ENCODE measurements around the gene PIM2. TPM values are rescaled to one million over a fixed set of nuclear protein-coding genes. Genes with fewer than 3 reads are reported as not detected.

PIM2 gene
- total RNA-seq, 1 donor from 2014 or later = 9.3 TPM

GRCh38 chrX:48961585-48962091, 42.8 kb upstream of the PIM2 start:
- TF ChIP-seq CTCF (conservative IDR thresholded peaks at IDR 0.05) = no peak
- H3K4me1 Mint-ChIP-seq (ENCODE audit: unreplicated experiment) = no peaks in the 10 kb centered on the region
- H3K27ac Mint-ChIP-seq = peak overlapping the region; percentile 77
- no peak for DNase-seq (ENCODE audit: extremely low spot score, unreplicated experiment)
- H3K36me3 Mint-ChIP-seq = peaks cover 7% of the 10 kb centered on the region
- H3K9me3 Mint-ChIP-seq = no peaks in the 10 kb centered on the region
- no peak overlapping the region for H3K4me3 Mint-ChIP-seq
- H3K27me3 Mint-ChIP-seq = no peaks in the 10 kb centered on the region

DNA sequence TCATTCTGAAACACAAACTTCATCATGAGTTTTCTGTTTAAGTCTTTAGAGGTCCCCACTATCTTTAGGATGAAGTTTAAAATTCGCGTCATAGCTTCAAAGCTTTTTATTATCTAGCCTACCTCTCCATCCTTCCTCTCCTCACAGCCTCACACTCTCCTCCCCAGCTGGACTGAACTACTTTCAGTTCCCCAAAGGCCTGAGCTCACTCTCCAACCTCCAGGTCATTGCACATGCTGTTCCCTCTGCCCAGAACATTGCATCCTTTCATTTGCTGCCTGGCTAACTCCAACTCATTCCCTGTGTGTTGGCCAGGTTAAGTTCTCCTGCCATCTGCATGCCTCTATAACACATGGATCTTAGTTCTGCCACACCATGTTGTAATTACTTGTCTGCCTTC, 41.5 kb upstream of the PIM2 start:
- TF ChIP-seq CTCF (conservative IDR thresholded peaks at IDR 0.05) = no peak
- Mint-ChIP-seq H3K27ac (peak overlapping the region; percentile 52), H3K36me3 (peaks cover 7% of the 10 kb centered on the region), H3K9me3 (no peaks in the 10 kb centered on the region), H3K4me1 (ENCODE audit: unreplicated experiment) (no peaks in the 10 kb centered on the region), H3K27me3 (no peaks in the 10 kb centered on the region), H3K4me3 (peak overlapping the region; percentile 55)
- no peak for DNase-seq (ENCODE audit: extremely low spot score, unreplicated experiment)

GRCh38 chrX:48958635-48959094, 39.8 kb upstream of the PIM2 start:
- DNase-seq (ENCODE audit: extremely low spot score, unreplicated experiment) = no peak
- H3K4me1 Mint-ChIP-seq (ENCODE audit: unreplicated experiment) = no peaks in the 10 kb centered on the region
- H3K36me3 Mint-ChIP-seq = peaks cover 8% of the 10 kb centered on the region
- peak overlapping the region; percentile 100 for H3K27ac Mint-ChIP-seq
- H3K4me3 Mint-ChIP-seq = peak overlapping the region; percentile 100
- no peaks in the 10 kb centered on the region for H3K27me3 Mint-ChIP-seq
- no peak for TF ChIP-seq CTCF (conservative IDR thresholded peaks at IDR 0.05)
- H3K9me3 Mint-ChIP-seq = no peaks in the 10 kb centered on the region

DNA sequence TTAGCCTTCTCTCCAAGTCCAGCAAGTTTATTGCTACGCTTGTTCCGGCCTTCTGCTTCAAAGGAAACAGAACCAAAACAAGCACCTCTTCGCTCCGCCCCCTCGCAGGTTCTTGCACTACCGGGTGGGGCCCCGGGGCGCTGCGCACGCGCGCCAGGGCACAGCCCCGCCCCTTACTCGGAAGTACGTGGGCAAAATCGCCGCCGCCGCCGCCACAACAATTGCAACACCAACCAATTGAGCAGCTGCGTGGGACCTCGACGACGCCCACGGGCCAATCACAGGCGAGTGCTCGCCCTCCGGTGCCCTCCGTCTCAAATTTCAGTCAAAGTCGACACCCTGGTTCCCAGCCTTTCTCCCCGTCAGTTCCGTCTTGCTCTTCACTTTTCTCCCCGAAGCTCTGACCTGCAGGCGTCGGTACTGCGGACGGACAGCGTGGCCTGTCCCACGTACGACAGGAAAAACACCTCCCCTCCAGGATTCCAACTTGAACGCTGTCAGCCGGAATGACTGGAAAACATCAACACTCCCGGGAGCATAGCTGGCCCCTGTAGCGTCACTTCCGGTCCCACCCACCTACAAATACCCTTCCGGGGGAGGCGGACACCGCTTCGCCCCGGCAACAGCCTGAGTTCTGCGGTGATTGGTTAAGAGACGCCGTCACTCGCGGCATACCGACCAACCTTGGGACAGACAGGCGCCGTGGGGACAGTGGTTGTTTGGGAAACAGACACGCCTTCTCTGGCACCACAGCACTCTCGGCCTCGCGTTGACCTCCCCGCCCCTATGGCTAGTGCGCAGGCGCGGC, 39.2 kb upstream of the PIM2 start:
- Mint-ChIP-seq H3K27me3 (no peaks in the 10 kb centered on the region), H3K4me3 (peak overlapping the region; percentile 100), H3K36me3 (peaks cover 7% of the 10 kb centered on the region), H3K9me3 (no peaks in the 10 kb centered on the region), H3K4me1 (ENCODE audit: unreplicated experiment) (no peaks in the 10 kb centered on the region), H3K27ac (peak overlapping the region; percentile 100)
- DNase-seq (ENCODE audit: extremely low spot score, unreplicated experiment) = peak; percentile 94
- TF ChIP-seq CTCF (conservative IDR thresholded peaks at IDR 0.05) = no peak

DNA sequence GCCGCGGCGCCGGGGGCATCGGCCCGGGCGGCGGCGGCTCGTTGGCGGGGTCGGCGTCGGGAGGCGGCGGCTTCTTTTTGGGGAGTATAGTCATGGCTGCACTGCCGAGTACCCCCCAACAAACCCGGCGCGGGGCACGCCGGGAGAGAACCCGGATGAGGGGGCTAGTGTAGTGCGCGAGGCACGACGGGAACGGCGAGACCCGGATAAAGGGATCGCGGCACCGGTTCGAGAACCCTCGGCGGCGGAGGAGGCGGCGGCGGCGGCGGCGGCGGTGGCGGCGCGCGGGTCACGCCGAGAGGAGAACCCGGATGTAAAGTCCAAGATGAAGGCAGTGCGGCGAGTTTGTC, 38.6 kb upstream of the PIM2 start, which contains the start of gene OTUD5:
TSS of gene OTUD5 (minus strand) at position 131 of the 350 bp plus-strand sequence. CDS start at position 94, 37 bp downstream.
- no peaks in the 10 kb centered on the region for H3K9me3 Mint-ChIP-seq
- peak within 1 kb of the TSS; percentile 100 for H3K4me3 Mint-ChIP-seq
- no peak for TF ChIP-seq CTCF (conservative IDR thresholded peaks at IDR 0.05)
- no peaks in the 10 kb centered on the region for H3K4me1 Mint-ChIP-seq (ENCODE audit: unreplicated experiment)
- DNase-seq (ENCODE audit: extremely low spot score, unreplicated experiment) = no peak
- H3K27me3 Mint-ChIP-seq = no peaks in the 10 kb centered on the region
- H3K27ac Mint-ChIP-seq = peak within 1 kb of the TSS; percentile 100
- H3K36me3 Mint-ChIP-seq = peaks cover 7% of the 10 kb centered on the region
